Esophagus squamous epithelium (tissue), 4 donors: ENCODE results near the gene KCNJ2.

Experiments used
- CTCF ChIP-seq, 6 experiments: fragments of 450-650 bp in 4 of 6; fragments of 200-600 bp in 2 of 6; sonication (generic) in 2 of 6; IDR thresholded peaks; one replicate each; pipeline ENCODE4 v1.5.1; 2016 to 2019; ENCODE audit warnings: antibody characterized with exemption in 6 of 6, mild to moderate bottlenecking in 4 of 6, moderate library complexity in 4 of 6
- POLR2A ChIP-seq, 4 donors: fragments of 450-650 bp; IDR thresholded peaks; one replicate each; pipeline ENCODE4 v1.6.1; 2017; ENCODE audit warnings: antibody characterized with exemption in 4 of 4, mild to moderate bottlenecking in 4 of 4, moderate library complexity in 3 of 4

DNA sequence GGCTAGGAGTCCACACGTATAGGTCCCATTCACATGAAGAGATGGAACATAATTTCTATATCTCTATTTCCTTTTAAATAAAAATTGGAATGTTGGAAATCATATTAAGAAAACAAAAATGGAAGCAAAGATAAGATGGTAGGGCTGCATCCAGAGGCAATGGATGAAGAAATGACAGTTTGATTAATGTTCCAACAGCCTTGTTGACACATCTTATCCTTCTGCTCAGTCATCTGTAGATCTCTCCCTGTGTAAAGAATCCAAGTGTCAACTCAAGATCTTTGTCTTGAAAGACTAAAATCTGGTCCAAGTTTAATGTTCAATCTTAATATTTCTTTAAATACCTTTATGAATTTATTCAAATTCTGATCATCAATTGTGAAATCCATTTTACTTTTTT lies 7.8 kb upstream of the KCNJ2 start:
- TF ChIP-seq CTCF (IDR thresholded peaks at IDR 0.05) (no peak), POLR2A (IDR thresholded peaks at IDR 0.05) (no peak)
